IPS DF 6.9 (cell line): ENCODE data around the gene RPIA.
"Not testable (repeated sequence)": the region's sequence is repeated elsewhere in the genome, so short reads cannot be mapped to it uniquely, and the experiment has no call there.

Experiments
- DNase-seq: peaks from one replicate; pipeline ENCODE4 v3.0.0-alpha.2; 2013; ENCODE audit warnings: low read depth, low spot score
- H3K27ac ChIP-seq: one replicate; pipeline ENCODE4 v1.5.1; 2013; ENCODE audit warnings: low read length, control low read depth
- H3K27me3 ChIP-seq: 2 replicates; pipeline ENCODE4 v1.6.1; 2013; ENCODE audit warnings: mild to moderate bottlenecking, low read length; ENCODE audit not compliant: control insufficient read depth, insufficient read depth
- H3K36me3 ChIP-seq: 2 replicates; pipeline ENCODE4 v1.6.1; 2013; ENCODE audit warnings: low read length; ENCODE audit not compliant: control insufficient read depth, insufficient read depth
- H3K4me1 ChIP-seq: 2 replicates; pipeline ENCODE4 v1.6.1; 2013; ENCODE audit warnings: low read length; ENCODE audit not compliant: control insufficient read depth, insufficient read depth
- H3K4me3 ChIP-seq: 2 replicates; pipeline ENCODE4 v1.5.1; 2013; ENCODE audit warnings: mild to moderate bottlenecking, low read length
- H3K9me3 ChIP-seq: 2 replicates; pipeline ENCODE4 v1.6.1; 2013; ENCODE audit warnings: low read length, inconsistent platforms; ENCODE audit not compliant: control insufficient read depth, insufficient read depth
- WGBS: extraction: QIAGEN DNeasy Blood & Tissue Kit; methylation state at CpG from one replicate; pipeline ENCODE4 v1.1.7; 2013; ENCODE audit warnings: mixed read lengths, missing lambda C conversion rate; ENCODE audit not compliant: insufficient read length, insufficient coverage; 5-methylcytosine and 5-hydroxymethylcytosine counted together

Gene RPIA

DNA sequence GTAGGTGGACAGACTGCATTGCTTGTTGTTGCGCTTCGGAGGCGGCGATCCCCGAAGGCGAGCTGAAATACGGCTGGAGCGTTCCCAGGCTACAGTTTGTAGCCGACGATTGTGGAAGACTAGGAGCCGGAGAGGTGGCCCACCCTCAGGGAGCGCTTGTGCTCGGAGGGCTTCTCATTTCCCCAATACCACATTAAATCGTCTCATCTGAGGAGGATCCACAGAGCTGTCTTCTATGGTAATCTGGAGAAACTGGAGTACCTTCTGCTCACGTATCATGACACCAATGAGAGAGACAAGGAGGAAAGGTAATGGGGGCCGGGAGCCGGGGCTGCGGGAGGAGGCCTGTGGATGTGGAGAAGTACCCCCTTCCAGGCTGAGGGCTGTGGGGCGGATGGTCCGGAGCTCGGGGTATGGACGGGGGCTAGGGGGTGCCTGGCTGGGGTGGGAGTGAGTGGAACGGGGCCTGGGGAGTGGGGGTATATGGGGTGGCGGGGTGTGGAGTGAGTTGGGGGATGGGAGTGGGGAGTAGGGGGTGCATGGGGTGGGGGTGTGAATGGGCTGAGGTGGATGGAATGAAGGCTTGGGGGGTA is 74.5 kb downstream of the RPIA start:
- H3K27me3 ChIP-seq, H3K27ac ChIP-seq, DNase-seq, H3K36me3 ChIP-seq, H3K4me1 ChIP-seq, H3K9me3 ChIP-seq, H3K4me3 ChIP-seq: not testable (repeated sequence)
- WGBS = no CpG with 5 or more reads among the region's 24 CpGs

DNA sequence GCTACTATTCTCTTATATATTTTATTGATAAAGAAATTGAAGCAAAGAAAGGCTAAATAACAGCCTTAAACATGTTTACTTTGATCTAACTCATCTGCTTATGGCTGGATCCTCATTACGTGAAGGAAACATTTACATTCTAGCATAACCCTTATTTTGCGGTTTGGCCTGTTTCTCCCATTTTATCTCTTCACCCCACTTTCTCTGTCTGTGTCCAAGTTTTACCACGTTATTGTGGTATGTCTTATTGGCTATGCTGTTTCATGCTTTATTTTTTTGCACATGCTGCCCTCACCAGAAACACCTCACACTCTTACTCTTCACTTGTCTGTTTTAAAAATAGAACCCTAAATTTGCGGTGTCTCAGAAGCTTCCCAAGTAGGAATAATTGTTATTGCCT is 78.5 kb downstream of the RPIA start:
- H3K27me3 ChIP-seq = peaks cover 2% of the 10 kb centered on the region; the same call in 1 of the 2 replicates
- H3K9me3 ChIP-seq = no peaks in the 10 kb centered on the region
- no peaks in the 10 kb centered on the region for H3K36me3 ChIP-seq
- no peak overlapping the region for H3K27ac ChIP-seq
- no CpG with 5 or more reads among the region's 4 CpGs for WGBS
- peaks cover 1% of the 10 kb centered on the region; the same call in 1 of the 2 replicates for H3K4me1 ChIP-seq
- DNase-seq = no peak
- no peak overlapping the region for H3K4me3 ChIP-seq

DNA sequence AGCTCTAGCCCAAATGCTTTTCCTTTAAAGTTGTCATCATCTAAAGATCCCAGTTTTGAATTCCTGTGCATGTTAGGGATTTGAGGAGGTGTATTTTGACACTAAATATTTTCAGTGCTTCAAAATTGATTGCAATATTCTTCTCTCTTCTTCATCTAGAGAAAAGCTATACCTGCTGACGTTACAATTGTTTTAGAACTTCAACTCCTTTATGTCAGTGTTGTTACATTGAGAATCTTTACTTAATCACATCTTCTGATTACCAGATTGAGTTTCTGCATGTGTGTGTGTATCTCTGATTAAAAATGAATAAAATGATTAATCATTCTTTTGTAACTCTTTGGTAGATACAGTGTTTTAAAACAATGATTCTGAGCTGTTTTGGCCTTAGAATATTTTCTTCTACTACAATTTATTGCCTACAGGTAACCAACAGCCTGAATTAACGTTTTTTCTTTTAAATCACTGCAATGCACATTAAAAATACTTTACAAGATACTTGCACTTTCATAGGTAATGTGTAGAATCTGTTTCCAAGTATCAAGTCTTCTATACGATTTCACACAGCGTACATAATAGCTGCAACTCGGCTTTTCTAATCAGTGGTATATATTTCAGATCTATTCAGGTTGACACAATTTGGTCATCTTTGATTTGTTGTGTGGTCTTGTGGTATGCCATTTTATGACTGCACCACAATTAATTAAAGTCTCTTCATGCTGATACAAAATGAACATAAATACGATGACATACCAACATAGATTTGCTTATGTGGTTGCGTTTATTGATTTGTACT is 82.0 kb downstream of the RPIA start:
- not testable (repeated sequence) for DNase-seq

GRCh38 chr2:88789213-88789612 is 97.7 kb downstream of the RPIA start:
- not testable (repeated sequence) for H3K4me1 ChIP-seq, H3K27ac ChIP-seq, H3K27me3 ChIP-seq, H3K9me3 ChIP-seq, DNase-seq, H3K36me3 ChIP-seq, H3K4me3 ChIP-seq
- no CpG with 5 or more reads among the region's 2 CpGs for WGBS

More for the DNA sequence above, 82.0 kb downstream of the RPIA start:
- not testable (repeated sequence) for H3K9me3 ChIP-seq, H3K4me3 ChIP-seq, H3K27me3 ChIP-seq, H3K27ac ChIP-seq, H3K36me3 ChIP-seq, H3K4me1 ChIP-seq
- no CpG with 5 or more reads among the region's 7 CpGs for WGBS

DNA sequence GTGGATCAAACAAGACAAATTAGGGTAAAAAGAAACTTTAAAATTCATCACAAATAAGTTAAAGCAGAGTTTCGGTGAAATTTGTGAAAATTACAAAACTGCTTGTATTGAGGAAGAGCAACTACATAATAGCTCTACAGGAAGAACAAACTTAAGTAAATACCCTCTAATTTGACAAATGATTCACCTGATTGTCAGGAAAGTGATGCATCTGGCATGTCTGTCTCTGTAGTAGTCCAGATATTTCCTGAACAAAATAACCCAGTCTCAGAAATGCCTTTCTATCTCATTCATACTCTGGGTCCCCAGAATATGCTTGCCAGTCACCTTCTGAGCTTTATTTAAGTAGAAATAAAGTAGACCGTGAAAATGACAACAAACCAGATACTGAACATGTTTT is 104.5 kb downstream of the RPIA start:
- not testable (repeated sequence) for H3K4me3 ChIP-seq, H3K27me3 ChIP-seq, DNase-seq, H3K4me1 ChIP-seq, H3K9me3 ChIP-seq, H3K36me3 ChIP-seq, H3K27ac ChIP-seq
- WGBS = no CpG with 5 or more reads among the region's 2 CpGs

DNA sequence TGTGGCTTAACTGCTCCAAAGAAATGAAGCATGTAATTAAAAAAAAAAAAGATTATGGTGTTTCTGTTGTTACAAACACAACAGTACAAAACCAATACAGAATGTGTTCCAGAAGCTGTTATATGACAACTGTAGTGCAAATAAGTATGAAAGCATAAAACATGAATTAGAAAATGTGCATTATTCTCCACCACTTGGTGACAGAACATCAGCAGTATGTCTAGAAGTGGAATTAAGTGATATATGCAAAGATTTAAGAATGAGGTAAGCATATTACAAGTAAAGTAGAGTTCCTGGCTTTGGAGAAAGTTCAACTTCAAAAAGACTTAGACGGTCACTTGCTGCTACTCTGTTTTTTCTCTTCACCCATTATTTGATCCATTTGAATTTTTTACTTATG is 105.0 kb downstream of the RPIA start:
- H3K27ac ChIP-seq, DNase-seq: not testable (repeated sequence)

GRCh38 chr2:88797164-88797563 is 105.7 kb downstream of the RPIA start:
- not testable (repeated sequence) for H3K27me3 ChIP-seq, H3K9me3 ChIP-seq, H3K4me1 ChIP-seq, H3K4me3 ChIP-seq, H3K36me3 ChIP-seq, H3K27ac ChIP-seq, DNase-seq
- WGBS = no CpG with 5 or more reads among the region's 1 CpG

More for the DNA sequence above, 105.0 kb downstream of the RPIA start:
- not testable (repeated sequence) for H3K4me1 ChIP-seq, H3K9me3 ChIP-seq, H3K27me3 ChIP-seq, H3K4me3 ChIP-seq, H3K36me3 ChIP-seq
- no CpG with 5 or more reads among the region's 1 CpG for WGBS
